Renal cortex interstitium (tissue), 15 donors: ENCODE data around the gene FGD6. TPM values are rescaled to one million over a fixed set of nuclear protein-coding genes. Genes with fewer than 3 reads are reported as not detected.
"Not testable (repeated sequence)": the region's sequence is repeated elsewhere in the genome, so short reads cannot be mapped to it uniquely, and the experiment has no call there.

Experiments used
- DNase-seq, 11 donors: peaks; one replicate each; pipeline ENCODE4 v3.0.0-alpha.2; 2013; ENCODE audit warnings: low read depth in 9 of 11, low spot score in 4 of 11; ENCODE audit errors: extremely low read depth in 1 of 11
- long read RNA-seq, 16 experiments: transcript quantifications; one replicate each; lab custom pipeline, GENCODE V29; 2026
- polyA plus RNA-seq, 3 donors: library from polyadenylated mRNA; unstranded; fragments of 120-200 nt; gene quantifications; one replicate each; pipeline ENCODE4 v1.2.1, GENCODE V29; 2013; ENCODE audit not compliant: insufficient read length in 3 of 3

The FGD6 gene
- 10 to 100 TPM in 2 of 3 donors, 1 to 10 TPM in 1; 9.9 to 11.5 (median 10.2) TPM for polyA plus RNA-seq
- long read RNA-seq, donor 1, partial matches to known transcripts: 5 of 6 reads
- long read RNA-seq, donor 1, other reads (novel, unspliced or antisense): 0 of 6 reads
- long read RNA-seq, donor 2: 0 reads
- long read RNA-seq, donor 3, partial matches to known transcripts: 5 of 5 reads
- long read RNA-seq, donor 3, other reads (novel, unspliced or antisense): 0 of 5 reads
- long read RNA-seq, donor 4: 0 reads
- long read RNA-seq, donor 5: 0 reads
- long read RNA-seq, donor 6, partial matches to known transcripts: 73 of 73 reads
- long read RNA-seq, donor 6, other reads (novel, unspliced or antisense): 0 of 73 reads
- long read RNA-seq, donor 7, full-length matches to known transcripts: 1 of 1 reads
- long read RNA-seq, donor 7, partial matches to known transcripts: 0 of 1 reads
- long read RNA-seq, donor 7, other reads (novel, unspliced or antisense): 0 of 1 reads
- long read RNA-seq, donor 8, partial matches to known transcripts: 5 of 5 reads
- long read RNA-seq, donor 8, other reads (novel, unspliced or antisense): 0 of 5 reads
- long read RNA-seq, donor 9: 0 reads
- long read RNA-seq, donor 10, full-length matches to known transcripts: 1 of 1 reads
- long read RNA-seq, donor 10, partial matches to known transcripts: 0 of 1 reads
- long read RNA-seq, donor 10, other reads (novel, unspliced or antisense): 0 of 1 reads
- long read RNA-seq, donor 11: 0 reads
- long read RNA-seq, donor 12: 0 reads
- long read RNA-seq, donor 13: 0 reads
- long read RNA-seq, donor 14: 0 reads
- long read RNA-seq, donor 15, partial matches to known transcripts: 16 of 16 reads
- long read RNA-seq, donor 15, other reads (novel, unspliced or antisense): 0 of 16 reads
- long read RNA-seq, donor 16, full-length matches to known transcripts: 1 of 8 reads
- long read RNA-seq, donor 16, partial matches to known transcripts: 7 of 8 reads
- long read RNA-seq, donor 16, other reads (novel, unspliced or antisense): 0 of 8 reads

DNA sequence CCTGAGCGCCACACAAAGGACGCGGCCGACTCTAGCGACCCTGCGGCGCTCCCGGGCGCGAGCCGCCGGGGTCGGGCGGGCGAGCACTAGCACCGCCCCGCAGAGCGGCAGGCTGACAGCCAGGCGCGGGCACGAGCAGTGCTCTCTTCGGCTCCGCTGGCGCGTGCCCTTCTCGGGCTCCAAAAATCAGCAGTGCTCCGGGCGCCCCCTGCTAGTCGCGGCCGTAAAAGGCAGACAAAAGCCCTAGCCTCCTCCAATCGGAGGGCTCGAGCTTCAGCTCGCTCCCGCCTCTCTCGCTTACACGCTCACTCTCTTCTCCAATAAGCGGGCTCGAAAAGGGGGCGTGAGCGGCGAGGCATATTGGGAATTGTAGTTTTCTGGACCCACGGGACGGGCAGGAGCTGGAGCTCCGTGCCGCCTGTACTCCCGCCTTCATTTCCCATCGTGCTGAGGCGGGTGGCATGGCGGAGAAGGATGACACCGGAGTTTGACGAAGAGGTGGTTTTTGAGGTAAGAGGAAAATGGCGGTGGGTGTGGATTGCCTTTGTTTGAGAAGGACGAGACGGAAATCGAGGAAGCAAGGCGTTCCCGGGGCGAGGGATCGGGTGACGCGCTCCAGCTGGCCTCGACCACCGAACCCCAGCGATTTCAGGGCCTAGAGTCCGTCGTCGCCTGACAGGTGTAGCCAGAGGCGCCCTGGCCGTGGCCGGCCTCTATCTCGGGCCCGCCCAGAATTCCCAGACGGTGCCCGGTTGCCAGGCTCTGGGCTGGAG, at the start of gene FGD6, which contains the start of gene VEZT:
FGD6 (minus strand) TSS at position 91 of the 773 bp plus-strand sequence. CDS start 227 bp downstream, outside the sequence.
VEZT (plus strand) TSS at position 431 of the 773 bp plus-strand sequence; CDS start at position 475, 44 bp downstream.
- DNase-seq: peak; percentile 96 to 99 (median 98)

DNA sequence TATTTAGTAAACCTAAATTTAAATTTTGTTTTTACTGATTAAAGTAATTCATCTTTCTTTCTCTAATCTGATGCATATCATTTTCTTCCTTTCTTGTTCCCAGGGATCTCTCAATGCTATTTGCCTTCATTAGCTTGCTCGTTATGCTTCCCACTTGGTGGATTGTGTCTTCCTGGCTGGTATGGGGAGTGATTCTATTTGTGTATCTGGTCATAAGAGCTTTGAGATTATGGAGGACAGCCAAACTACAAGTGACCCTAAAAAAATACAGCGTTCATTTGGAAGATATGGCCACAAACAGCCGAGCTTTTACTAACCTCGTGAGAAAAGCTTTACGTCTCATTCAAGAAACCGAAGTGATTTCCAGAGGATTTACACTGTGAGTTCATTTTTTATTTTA, 49.0 kb upstream of the FGD6 start:
- DNase-seq: no peak

DNA sequence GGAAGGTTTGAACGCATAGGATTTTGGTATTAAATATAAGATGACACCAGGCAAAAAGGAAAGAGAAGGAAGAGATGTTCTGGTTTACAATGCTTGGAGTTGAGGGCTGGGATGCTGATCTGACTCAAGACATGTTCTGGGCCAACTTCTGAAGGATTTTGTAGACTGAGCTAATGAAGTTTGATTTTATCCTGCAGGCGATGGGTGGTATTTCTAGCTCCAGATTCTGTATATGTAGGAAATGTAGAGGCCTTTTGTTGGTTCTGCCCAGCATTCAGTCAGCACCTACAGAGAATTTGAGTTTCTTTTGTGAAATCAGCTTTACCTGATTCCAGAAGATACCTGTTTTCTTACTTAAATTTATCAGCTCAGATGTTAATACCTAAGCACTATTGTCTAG, 48.5 kb upstream of the FGD6 start:
- DNase-seq: no peak

DNA sequence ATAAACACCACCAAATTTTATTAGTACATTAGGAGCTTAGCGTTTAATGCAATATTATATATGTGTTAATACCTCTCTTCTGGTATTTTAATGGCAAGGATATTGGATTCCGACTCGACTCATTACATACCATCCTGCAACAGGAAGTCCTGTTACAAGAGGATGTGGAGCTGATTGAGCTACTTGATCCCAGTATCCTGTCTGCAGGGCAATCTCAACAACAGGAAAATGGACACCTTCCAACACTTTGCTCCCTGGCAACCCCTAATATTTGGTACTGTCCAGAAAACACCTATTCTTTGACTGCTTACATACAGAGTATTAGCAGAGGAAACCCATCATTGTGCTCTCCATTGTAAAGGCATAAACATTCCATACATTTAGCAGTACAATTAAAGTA, 45.5 kb upstream of the FGD6 start:
- peak in 1 of 11 donors; percentile 9 for DNase-seq

DNA sequence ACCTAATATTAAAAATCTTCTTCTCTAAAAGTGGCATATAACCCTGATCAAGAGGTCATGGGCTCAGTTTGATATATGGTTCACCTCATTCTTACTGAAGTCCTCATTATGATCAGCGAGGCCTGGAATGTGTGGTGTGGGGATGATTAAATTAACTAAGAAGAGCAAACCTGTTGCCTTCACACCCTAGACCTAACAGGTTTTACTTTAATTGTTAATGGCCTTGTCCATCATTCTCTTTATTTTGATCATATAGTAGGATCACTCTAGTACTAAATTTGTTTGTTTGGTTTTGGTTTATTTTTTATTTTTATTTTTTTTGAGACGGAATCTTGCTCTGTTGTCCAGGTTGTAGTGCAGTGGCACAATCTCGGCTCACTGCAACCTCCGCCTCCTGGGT, 43.8 kb upstream of the FGD6 start:
- DNase-seq: no peak

DNA sequence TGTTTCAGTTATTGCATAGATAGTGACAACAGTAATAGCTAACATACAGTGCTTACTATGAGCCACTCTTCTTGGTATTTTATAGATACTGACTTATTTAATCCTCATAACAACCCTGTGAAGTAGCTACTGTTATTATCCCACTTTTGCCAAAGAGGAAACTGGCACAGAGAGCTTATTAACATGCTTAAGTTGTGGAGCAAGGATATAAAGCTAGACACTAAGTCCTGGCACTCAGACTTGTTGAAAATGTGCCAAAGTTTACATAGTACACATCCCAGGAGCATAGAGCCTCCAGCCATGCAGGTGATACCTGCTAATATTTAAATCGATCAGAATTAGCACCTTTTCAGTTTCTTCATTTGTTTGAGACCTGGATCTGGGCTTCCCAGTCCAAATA, 42.1 kb upstream of the FGD6 start:
- no peak for DNase-seq

DNA sequence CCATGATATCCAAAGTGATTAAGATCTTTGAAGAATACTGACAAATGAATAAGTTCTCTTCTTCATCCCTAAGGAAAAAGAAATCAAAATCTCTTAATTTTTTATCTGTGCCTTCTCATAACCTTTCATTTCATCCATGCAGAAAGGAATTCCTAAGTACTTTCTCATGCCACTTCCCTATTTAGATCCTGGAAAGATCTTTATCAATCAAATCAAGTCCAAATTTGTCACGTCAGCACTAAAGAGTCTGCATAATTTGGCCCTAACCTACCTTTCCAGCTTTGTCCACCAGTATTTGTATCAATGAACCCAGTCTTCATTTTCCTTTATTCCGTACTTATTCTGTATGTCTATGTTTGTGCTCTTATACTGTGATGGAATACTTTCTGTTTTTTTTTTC, 41.5 kb upstream of the FGD6 start:
- no peak for DNase-seq

DNA sequence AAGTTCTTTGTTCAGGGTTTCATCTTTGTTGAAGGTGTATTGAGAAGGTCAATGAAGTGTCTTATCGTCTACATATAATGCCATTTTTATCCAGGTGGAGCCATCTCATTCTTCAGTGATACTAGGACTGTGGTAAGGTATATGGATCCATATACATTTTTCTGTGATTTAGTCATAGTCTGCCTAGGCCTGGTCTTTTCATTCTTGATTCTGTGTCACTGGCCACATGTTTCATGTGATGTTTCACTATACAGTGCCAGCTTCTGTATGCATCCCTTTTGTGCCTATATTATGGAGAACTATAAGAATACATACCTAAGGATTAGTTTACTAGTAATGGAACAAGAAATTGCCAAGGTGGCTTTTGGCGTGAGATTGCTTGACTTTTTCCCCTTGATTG, 40.9 kb upstream of the FGD6 start:
- no peak for DNase-seq

DNA sequence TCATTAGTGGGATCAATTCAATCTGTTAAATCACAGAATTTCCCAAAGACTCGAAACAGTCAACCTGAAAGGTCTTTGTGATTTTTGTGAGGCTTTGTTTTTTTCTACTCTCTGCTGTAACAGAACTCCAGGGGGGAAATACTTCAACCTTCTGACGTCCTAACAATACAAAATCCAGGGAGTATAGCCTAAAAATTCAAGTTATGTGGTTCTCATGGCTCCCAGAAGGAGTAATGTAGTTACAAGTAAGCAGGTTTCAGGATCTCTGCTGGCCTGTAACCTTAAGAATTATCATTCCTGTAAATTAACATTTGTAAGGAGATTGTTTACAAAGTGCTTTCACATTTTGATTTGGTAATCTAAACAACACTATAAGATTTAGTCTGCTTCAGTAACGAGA, 40.3 kb upstream of the FGD6 start:
- DNase-seq: no peak

DNA sequence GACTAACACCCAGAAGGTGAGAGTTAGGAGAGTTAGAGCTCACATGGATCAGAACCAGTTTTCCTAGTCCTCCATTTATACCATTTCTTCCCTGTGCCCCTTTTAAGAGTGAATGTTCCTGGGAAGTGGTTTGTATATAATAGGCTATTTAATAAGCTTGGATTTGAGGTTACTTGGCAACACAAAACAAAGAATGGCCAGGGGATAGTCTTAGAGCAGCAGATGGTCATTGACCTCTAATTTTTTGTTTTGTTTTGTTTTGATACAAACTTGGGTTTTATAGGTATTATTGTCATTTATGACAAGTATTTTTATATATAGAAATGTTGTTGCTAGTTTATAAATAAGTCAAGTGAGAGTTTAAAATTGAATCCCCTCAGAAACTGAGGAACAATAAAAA, 36.1 kb upstream of the FGD6 start:
- DNase-seq: no peak

DNA sequence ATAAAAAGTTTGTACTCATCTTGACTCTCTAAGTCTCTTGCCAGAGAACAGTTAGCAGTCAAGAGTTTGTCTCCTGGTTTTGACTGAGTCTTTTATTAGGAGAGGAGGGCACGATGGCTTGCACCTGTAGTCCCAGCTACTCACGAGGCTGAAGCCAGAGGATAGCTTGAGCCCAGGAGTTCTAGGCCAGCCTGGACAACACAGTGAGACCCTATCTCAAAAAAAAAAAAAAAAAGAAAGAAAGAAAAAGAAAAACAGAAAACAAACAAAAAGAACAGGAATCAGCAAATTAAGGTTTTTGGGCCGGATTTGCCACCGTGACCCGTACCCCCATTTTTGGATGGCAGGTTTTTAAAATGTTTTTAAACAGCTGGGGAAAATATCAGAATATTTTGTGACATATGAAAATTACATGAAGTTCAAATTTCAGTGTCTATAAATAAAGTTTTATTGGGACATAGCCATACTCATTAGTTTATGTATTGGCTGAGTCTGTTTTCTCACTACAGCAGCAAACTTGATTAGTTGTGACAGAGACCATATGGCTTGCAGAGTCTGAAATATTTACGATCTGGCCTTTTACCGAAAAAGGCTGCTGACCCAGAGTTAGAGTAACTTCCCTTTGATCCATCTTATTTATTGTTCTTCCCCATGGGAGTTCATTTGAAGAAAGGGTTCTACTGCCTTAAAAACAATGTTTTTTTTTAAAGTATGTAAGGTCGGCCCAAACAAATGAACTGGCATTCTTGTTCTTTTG, 31.5 kb upstream of the FGD6 start:
- peak; percentile 40 to 80 (median 57) for DNase-seq

DNA sequence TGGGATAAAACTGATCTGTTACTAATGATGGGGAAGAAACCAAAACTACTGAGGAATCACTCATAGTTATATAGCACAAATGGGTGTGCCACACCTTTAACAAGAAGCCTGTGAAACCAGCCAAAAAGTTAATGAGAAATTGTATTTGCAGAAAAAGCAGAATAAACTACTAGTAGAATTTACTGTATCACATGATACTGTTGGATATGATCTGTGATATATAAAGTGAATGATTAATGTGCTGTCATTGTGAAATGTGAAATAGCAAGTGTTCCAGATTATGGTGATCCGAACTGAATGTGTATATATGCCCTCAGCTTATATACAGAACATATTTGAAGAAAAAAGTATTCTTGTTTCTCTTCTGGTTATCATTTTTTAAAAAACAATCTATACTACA, 30.8 kb upstream of the FGD6 start:
- no peak for DNase-seq

DNA sequence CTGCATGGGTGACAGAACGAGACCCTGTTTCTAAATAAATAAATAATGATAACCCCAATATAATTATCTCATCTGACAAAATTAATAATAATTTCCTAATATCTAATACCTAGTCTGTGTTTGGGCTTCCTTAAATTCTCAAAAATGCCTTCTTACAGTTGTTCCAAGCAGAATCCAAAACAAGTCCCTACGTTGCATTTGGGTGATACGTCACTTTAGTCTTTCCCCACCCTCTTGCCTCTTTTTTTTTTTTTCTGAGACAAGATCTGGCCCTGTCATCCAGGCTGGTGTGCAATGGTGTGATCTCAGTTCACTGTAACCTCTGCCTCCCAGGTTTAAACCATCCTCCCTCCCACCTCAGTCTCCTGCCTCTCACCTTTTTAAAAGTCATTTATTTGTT, 27.1 kb upstream of the FGD6 start:
- no peak for DNase-seq

DNA sequence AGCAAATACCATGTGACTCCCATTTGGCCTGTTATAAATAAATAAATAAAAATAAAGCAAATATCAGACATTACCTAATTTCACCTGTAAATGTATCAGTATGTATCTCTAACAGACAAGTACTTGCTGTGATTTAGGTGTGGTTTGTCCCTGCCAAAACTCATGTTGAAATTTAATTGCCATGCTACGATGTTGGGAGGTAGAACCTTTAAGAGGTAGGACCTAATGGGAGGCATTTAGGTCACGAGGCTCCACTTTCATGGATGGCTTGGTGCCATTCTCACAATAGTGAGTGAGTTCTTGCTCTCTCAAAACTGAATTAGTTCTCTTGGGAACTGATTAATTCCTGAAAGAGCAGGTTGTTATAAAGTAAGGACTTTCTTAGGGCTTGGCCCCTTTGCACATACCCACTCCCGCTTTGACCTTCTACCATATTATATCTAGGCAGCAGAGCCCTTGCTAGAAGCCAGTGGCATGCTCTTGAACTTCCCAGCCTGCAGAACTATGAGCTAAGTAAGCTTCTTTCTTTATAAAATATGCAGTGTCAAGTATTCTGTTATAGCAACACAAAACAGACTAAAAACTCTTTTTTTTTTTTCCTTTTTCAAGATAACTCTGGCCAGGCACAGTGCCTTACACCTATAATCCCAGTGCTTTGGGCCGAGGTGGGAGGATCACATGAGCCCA, 26.4 kb upstream of the FGD6 start:
- DNase-seq: no peak

DNA sequence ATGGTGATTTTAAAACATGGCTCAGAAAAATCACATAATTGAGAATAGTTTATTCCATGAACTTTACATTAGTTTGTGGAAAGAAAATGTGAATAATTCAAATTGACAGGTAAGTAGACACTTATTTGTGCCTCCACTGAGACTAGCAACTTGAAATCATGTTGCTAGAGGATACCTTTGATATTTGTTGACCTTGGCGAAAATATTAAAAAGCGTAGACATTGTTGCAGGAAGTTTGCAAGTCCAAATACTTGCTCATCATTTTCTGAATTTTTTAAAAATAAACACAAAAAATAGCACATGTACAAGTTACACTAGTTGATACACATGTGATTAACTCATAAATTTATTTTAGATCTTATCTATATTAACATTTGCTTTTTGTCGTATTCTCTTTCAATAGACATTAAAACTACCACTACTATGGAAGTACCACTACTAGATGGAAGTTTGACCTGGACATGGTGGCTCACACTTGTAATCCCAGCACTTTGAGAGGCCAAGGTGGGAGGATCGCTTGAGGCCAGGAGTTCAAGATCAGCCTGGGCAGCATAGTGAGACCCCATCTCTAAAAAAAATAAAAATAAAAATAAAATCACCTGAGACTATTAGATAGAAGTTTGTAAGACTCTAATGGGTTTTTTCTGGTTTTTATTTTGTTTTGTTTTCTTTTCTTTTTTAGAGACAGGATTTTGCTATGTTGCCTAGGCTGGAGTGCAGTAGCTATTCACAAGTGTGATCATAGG, 24.7 kb upstream of the FGD6 start:
- no peak for DNase-seq

DNA sequence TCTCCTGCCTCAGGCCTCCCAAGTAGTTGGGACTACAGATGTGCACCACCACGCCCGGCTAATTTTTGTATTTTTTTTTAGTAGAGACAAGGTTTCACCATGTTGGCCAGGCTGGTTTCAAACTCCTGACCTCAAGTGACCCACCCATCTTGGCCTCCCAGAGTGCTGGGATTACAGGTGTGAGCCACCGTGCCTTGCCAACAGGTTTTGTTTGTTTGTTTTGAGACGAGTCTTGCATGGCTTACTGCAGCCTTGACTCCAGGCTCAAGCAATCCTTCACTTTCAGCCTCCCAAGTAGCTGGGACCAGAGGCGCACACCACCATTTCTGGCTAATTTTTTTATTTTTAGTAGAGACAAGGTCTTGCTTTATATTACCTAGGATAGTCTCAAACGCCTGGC, 23.9 kb upstream of the FGD6 start:
- DNase-seq: not testable (repeated sequence)

DNA sequence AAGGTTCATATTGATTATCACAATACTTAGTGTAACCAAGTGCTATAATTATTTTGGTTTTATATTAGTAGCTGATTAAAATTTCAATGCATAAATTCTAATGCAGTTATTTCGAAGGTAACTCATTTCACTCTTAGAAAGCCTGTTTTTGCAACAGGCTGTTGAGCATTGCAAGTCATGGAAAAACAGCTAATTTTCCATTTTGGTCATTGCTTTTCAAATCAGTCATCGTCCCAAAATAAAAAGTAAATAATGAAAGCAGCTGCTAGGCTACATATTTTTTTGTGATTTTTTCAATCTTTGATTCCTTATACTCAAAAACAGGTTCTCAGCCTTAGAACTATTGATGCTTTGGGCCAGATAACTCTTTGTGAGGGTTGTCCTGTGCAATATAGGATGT, 23.3 kb upstream of the FGD6 start:
- DNase-seq: no peak
